Activated gamma-delta T cell treated with Interleukin-2 at 50 U/mL for 16 hours (primary cell): ENCODE data around the gene XG.
A peak's percentile ranks its signal among the peaks of the same experiment; 100 is the strongest.
"Not testable (repeated sequence)": the region's sequence is repeated elsewhere in the genome, so short reads cannot be mapped to it uniquely, and the experiment has no call there.

Source experiments
- DNase-seq: peaks from one replicate; pipeline ENCODE4 v3.0.0-alpha.2; 2020

The XG gene

GRCh38 chrX:2751874-2752300 lies at the start of gene XG:
XG (plus strand) TSS chrX:2752040; CDS start chrX:2752275, 235 bp downstream.
- DNase-seq: not testable (repeated sequence)

GRCh38 chrX:2703991-2704369 lies 47.9 kb upstream of the XG start:
- DNase-seq: no peak

GRCh38 chrX:2705046-2705832 lies 46.6 kb upstream of the XG start:
- DNase-seq: no peak

- DNase-seq: peak; percentile 57
Measured at GRCh38 chrX:2707334-2707760, 44.5 kb upstream of the XG start.

GRCh38 chrX:2708021-2708420 lies 43.8 kb upstream of the XG start:
- no peak for DNase-seq

GRCh38 chrX:2708592-2709188 lies 43.1 kb upstream of the XG start:
- no peak for DNase-seq

- DNase-seq: no peak
Measured at GRCh38 chrX:2709556-2709955, 42.3 kb upstream of the XG start.

GRCh38 chrX:2710041-2710840 lies 41.6 kb upstream of the XG start:
- DNase-seq: no peak

GRCh38 chrX:2711441-2711840 lies 40.4 kb upstream of the XG start:
- no peak for DNase-seq

GRCh38 chrX:2712428-2712827 lies 39.4 kb upstream of the XG start:
- DNase-seq: no peak

- no peak for DNase-seq
Measured at GRCh38 chrX:2712890-2713840, 38.7 kb upstream of the XG start.

- DNase-seq: no peak
Measured at GRCh38 chrX:2714551-2714950, 37.3 kb upstream of the XG start.

GRCh38 chrX:2715066-2715600 lies 36.7 kb upstream of the XG start:
- DNase-seq: no peak

GRCh38 chrX:2717312-2717711 lies 34.5 kb upstream of the XG start:
- DNase-seq: no peak

GRCh38 chrX:2718821-2719220 lies 33.0 kb upstream of the XG start:
- DNase-seq: no peak

- DNase-seq: no peak
Measured at GRCh38 chrX:2719774-2720447, 31.9 kb upstream of the XG start.

- DNase-seq: no peak
Measured at GRCh38 chrX:2723286-2723879, 28.5 kb upstream of the XG start.

- not testable (repeated sequence) for DNase-seq
Measured at GRCh38 chrX:2727264-2727663, 24.6 kb upstream of the XG start.

GRCh38 chrX:2732076-2732475 lies 19.8 kb upstream of the XG start:
- no peak for DNase-seq

- no peak for DNase-seq
Measured at GRCh38 chrX:2732649-2733048, 19.2 kb upstream of the XG start.

- DNase-seq: no peak
Measured at GRCh38 chrX:2733286-2733685, 18.6 kb upstream of the XG start.
